HUES6 (cell line): ENCODE measurements around the gene INKA2.

Experiments used
- H3K27ac ChIP-seq: 2 replicates; pipeline ENCODE4 v1.7.0; 2013; ENCODE audit warnings: low read depth, mild to moderate bottlenecking, low read length, inconsistent platforms
- H3K27me3 ChIP-seq: 2 replicates; pipeline ENCODE4 v1.6.1; 2013; ENCODE audit warnings: low read length; ENCODE audit not compliant: control insufficient read depth, insufficient read depth
- H3K36me3 ChIP-seq: 2 replicates; pipeline ENCODE4 v1.6.1; 2013; ENCODE audit warnings: low read length; ENCODE audit not compliant: control insufficient read depth, insufficient read depth
- H3K4me1 ChIP-seq: 2 replicates; pipeline ENCODE4 v1.6.1; 2013; ENCODE audit warnings: low read length; ENCODE audit not compliant: control insufficient read depth, insufficient read depth
- H3K4me3 ChIP-seq: 2 replicates; pipeline ENCODE4 v1.5.1; 2013; ENCODE audit warnings: low read depth, low read length
- H3K9ac ChIP-seq: one replicate; pipeline ENCODE4 v1.6.1; 2013; ENCODE audit warnings: mild to moderate bottlenecking, low read length
- H3K9me3 ChIP-seq: 2 replicates; pipeline ENCODE4 v1.6.1; 2013; ENCODE audit warnings: low read depth, low read length; ENCODE audit not compliant: control insufficient read depth, insufficient read depth

The INKA2 gene

DNA sequence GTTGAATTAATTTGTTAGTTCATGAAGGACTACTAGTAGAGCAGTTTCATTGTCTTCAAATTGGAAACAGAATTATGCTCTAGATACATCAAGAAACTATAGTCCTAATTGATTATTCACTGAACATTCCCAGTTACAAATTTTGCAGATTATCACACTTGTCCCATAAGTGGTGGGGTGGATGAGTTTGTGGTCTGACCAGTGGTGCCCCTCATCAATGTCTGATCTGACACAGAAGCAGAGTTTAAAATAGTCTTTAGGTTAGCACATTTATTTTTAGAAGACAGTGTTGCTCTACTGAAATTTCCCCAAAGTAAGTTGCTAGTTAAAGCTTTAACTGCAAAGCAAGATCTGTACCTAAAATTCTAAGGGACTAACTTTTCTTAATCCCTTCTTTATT, 42.9 kb downstream of the INKA2 start:
- Histone ChIP-seq H3K9me3 (no peaks in the 10 kb centered on the region), H3K9ac (no peak overlapping the region), H3K36me3 (peaks cover 49% of the 10 kb centered on the region), H3K4me3 (no peak overlapping the region), H3K27ac (no peak overlapping the region), H3K4me1 (no peaks in the 10 kb centered on the region), H3K27me3 (no peaks in the 10 kb centered on the region)

DNA sequence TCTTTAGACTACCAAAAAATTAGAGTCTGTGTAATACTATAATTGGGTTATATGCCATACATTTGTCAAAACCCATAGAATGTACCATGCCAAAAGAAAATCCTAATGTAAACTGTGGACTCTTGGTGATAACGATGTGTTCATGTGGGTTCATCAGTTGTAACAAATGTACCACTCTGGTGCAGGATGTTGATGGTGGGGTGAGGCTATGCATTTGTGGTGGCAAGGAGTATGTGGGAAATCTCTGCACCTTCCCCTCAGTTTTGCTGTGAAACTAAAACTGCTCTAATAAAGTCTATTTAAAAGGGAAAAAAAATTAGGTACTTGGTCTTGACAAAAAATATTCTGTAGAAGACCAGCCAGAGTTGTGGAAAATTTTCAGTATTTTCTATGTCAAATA, 43.4 kb downstream of the INKA2 start:
- no peaks in the 10 kb centered on the region for H3K4me1 ChIP-seq
- no peaks in the 10 kb centered on the region for H3K9me3 ChIP-seq
- no peaks in the 10 kb centered on the region for H3K27me3 ChIP-seq
- H3K9ac ChIP-seq, result no peak overlapping the region
- H3K36me3 ChIP-seq, result peaks cover 48% of the 10 kb centered on the region
- no peak overlapping the region for H3K4me3 ChIP-seq
- H3K27ac ChIP-seq, result no peak overlapping the region

DNA sequence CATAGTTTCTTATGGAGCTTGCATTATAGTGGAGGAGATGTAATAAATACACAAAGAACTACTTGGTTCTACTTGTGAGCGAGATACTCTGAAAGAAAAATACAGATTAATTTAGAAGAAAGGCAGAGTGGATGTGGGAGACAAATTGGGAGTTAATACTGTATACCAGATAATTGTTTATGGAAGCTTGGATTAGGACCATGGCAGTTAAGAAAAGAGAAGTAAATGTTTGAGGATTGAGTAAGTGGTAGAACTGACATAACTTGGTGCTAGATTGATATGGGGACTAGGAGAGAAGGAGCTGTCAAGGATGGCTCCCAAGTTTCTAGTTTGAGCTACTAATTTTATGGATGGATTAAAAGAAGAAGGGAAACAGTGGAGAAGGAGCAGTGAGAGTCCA, 47.3 kb downstream of the INKA2 start:
- Histone ChIP-seq H3K4me3 (no peak overlapping the region), H3K9ac (no peak overlapping the region), H3K4me1 (no peaks in the 10 kb centered on the region), H3K27ac (no peak overlapping the region), H3K27me3 (no peaks in the 10 kb centered on the region), H3K9me3 (no peaks in the 10 kb centered on the region), H3K36me3 (peaks cover 18% of the 10 kb centered on the region)

DNA sequence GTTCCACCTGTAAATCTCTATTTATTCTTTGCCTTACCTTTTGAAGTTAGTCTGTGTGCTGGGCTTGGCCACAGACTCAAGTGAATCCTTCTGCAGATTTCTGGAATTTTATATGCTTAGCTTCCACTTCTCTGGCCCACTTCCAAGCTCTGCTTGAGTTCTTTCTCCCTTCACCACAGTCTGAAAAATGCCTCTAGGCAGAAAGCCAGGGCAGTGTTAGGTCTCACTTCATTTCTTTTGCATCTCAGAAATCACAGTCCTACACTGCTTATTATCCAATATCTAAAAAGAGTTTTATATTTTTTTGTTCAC, 48.9 kb downstream of the INKA2 start:
- no peaks in the 10 kb centered on the region for H3K9me3 ChIP-seq
- H3K36me3 ChIP-seq, result peaks cover 14% of the 10 kb centered on the region
- H3K9ac ChIP-seq, result no peak overlapping the region
- no peaks in the 10 kb centered on the region for H3K4me1 ChIP-seq
- H3K27ac ChIP-seq, result no peak overlapping the region
- H3K27me3 ChIP-seq, result no peaks in the 10 kb centered on the region
- H3K4me3 ChIP-seq, result no peak overlapping the region
